ENCODE results near the gene CD2.

The CD2 gene

DNA sequence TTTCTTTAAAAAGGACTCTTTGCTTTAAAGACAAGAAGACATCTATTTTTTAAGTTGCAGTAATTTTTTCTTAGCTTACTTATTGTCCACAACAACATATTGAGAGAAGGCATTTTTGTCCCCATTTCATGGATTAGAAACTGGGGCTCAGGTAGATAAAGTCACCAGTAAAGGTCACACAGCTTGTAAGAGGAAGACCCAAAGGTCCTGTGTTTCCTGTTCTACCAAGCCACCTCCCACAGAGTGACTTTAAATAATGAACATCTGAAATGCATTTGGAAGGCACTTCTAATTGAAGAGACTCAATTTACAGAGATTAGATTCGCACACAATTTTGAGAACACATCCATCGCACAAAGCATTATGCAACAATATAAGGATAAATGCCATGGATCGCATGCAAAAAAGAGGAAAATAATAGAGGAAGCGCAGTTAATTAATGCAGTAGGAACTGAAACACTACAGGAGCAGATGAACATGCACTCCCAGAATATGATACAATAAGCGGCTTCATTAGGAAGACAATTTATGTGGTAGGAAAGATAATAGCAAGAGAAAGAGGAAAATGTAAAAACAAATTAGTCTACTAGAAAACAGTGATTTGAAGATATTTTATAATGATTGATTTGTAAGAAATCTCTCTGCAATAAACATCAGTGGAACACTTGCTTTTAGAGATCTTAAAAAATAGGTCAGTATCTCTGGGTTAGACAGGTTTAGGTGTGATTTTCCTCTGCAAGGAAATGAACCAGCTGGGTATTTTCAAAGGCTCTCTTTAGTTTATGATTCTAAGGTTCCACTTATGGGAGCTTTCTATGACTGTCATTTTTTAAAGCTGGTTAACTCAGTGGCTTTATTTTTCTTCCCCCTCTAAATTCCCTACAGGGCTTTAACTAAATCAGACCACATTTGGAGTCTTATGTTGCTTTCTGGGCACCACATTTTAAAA lies 27.1 kb upstream of the CD2 start:
- no peak overlapping the region for H3K4me3 ChIP-seq (ENCODE audit: low read depth, low read length)
- in situ Hi-C loops (cut with HindIII; ENCODE audit: low sequenced_read_pairs) = no loop called here
- no peak for DNase-seq (ENCODE audit: low read depth, low spot score)
- TF ChIP-seq, protein P1, sequence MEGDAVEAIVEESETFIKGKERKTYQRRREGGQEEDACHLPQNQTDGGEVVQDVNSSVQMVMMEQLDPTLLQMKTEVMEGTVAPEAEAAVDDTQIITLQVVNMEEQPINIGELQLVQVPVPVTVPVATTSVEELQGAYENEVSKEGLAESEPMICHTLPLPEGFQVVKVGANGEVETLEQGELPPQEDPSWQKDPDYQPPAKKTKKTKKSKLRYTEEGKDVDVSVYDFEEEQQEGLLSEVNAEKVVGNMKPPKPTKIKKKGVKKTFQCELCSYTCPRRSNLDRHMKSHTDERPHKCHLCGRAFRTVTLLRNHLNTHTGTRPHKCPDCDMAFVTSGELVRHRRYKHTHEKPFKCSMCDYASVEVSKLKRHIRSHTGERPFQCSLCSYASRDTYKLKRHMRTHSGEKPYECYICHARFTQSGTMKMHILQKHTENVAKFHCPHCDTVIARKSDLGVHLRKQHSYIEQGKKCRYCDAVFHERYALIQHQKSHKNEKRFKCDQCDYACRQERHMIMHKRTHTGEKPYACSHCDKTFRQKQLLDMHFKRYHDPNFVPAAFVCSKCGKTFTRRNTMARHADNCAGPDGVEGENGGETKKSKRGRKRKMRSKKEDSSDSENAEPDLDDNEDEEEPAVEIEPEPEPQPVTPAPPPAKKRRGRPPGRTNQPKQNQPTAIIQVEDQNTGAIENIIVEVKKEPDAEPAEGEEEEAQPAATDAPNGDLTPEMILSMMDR (IDR thresholded peaks at IDR 0.05; ENCODE audit: low read depth, low read length) = no peak

GRCh38 chr1:116731439-116731838 lies 22.8 kb upstream of the CD2 start:
- in situ Hi-C loops (cut with HindIII; ENCODE audit: low sequenced_read_pairs) = no loop called here
- no peak for DNase-seq (ENCODE audit: low read depth, low spot score)
- H3K4me3 ChIP-seq (ENCODE audit: low read depth, low read length) = no peak overlapping the region
- TF ChIP-seq, protein P1 (IDR thresholded peaks at IDR 0.05; ENCODE audit: low read depth, low read length) = no peak

GRCh38 chr1:116732726-116733125 lies 21.5 kb upstream of the CD2 start:
- H3K4me3 ChIP-seq (ENCODE audit: low read depth, low read length) = no peak overlapping the region
- in situ Hi-C loops (cut with HindIII; ENCODE audit: low sequenced_read_pairs) = no loop called here
- no peak for DNase-seq (ENCODE audit: low read depth, low spot score)
- TF ChIP-seq, protein P1 (IDR thresholded peaks at IDR 0.05; ENCODE audit: low read depth, low read length) = no peak

DNA sequence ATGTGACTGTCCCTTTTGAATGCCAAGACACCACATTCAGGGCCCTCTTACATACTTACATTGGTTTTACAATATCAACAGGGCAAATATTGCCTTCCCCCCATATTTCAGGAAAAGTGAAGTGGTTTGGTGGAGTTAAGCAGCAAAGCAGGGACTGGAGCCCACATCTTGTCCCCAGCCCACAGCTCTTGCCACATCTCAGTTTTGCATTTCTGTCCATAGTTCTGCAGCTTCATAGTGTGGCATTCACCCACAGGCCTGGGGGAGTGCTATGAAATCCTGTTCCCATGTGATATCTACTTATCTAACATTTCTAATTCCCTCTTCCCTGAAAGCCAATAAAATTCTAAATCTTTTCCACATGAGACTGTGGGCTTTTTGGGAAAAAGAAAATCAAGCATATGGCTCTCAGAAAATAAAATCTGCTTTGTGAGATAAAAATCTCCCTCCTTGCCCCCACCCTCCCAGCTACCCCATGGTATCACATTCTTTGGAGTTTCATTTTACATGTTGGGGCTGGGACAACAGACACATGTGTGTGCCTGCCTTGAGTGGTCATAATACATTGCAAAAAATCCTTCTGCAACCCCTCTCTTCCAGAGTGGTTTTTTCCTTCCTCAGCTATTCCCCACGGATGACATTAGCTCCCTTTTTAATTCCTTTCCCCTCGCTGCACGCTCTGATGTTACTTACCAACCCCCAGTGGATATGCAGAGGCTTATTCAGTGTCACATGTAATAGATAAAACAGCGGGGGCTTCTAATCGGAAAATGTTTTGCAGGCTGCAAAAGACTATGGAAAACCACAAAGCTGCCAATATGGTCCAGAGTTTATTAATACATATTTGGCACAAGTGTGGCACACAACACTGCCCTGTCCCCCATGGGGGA lies 20.5 kb upstream of the CD2 start:
- DNase-seq (ENCODE audit: low read depth, low spot score) = no peak
- H3K4me3 ChIP-seq (ENCODE audit: low read depth, low read length) = no peak overlapping the region
- TF ChIP-seq, protein P1 (IDR thresholded peaks at IDR 0.05; ENCODE audit: low read depth, low read length) = no peak
- in situ Hi-C loops (cut with HindIII; ENCODE audit: low sequenced_read_pairs) = no loop called here

- no peak overlapping the region for H3K4me3 ChIP-seq (ENCODE audit: low read depth, low read length)
- in situ Hi-C loops (cut with HindIII; ENCODE audit: low sequenced_read_pairs) = no loop called here
- no peak for DNase-seq (ENCODE audit: low read depth, low spot score)
- TF ChIP-seq, protein P1 (IDR thresholded peaks at IDR 0.05; ENCODE audit: low read depth, low read length) = no peak
Measured at GRCh38 chr1:116735246-116735645, 19.0 kb upstream of the CD2 start.

- TF ChIP-seq, protein P1 (IDR thresholded peaks at IDR 0.05; ENCODE audit: low read depth, low read length) = peak; percentile 88
- in situ Hi-C loops (cut with HindIII; ENCODE audit: low sequenced_read_pairs) = no loop called here
- DNase-seq (ENCODE audit: low read depth, low spot score) = peak; percentile 65
- no peak overlapping the region for H3K4me3 ChIP-seq (ENCODE audit: low read depth, low read length)
Measured at GRCh38 chr1:116737020-116737854, 17.0 kb upstream of the CD2 start.
